ENCODE measurements around the gene NFIC. TPM values are rescaled to one million over a fixed set of nuclear protein-coding genes. Genes with fewer than 3 reads are reported as not detected.

NFIC gene
- total RNA-seq, 4 donors from 2014 or later: 34.7 to 191 (median 64.9) TPM

GRCh38 chr19:3518659-3519058, 152.3 kb downstream of the NFIC start:
- no peak overlapping the region for H3K27ac ChIP-seq
- peaks cover 0 to 24% (median 0%) of the 10 kb centered on the region in 3 donors for H3K36me3 ChIP-seq
- peaks cover 0 to 29% (median 5%) of the 10 kb centered on the region in 4 donors for H3K4me1 ChIP-seq
- no peak for TF ChIP-seq POLR2A (IDR thresholded peaks at IDR 0.05)
- no peak for TF ChIP-seq CTCF (IDR thresholded peaks at IDR 0.05)
- no peak overlapping the region for H3K4me3 ChIP-seq
- H3K27me3 ChIP-seq: no peaks in the 10 kb centered on the region
- no peaks in the 10 kb centered on the region for H3K9me3 ChIP-seq
- DNase-seq: no peak

Small RNA genes within 50 kb of the gene (small RNA-seq; reads per million reads assigned to genes)
- gene AC005514.1: 0 reads per million in 2 donors

Other genes with a start within 250 kb of the NFIC start
- 10 to 100 TPM in 1 of 4 donors, 1 to 10 TPM in 2, not detected in 1; 1.2 to 12.4 (median 1.5) TPM for gene GNA15, start 230.6 kb upstream of the NFIC start, total RNA-seq
- 1 to 10 TPM; 1.6 to 9.9 (median 2.5) TPM for gene S1PR4, start 187.8 kb upstream of the NFIC start, total RNA-seq
- 100 to 1,000 TPM in 3 of 4 donors, 10 to 100 TPM in 1; 84.2 to 126 (median 117) TPM for gene NCLN, start 180.7 kb upstream of the NFIC start, total RNA-seq
- gene CELF5, start 141.9 kb upstream of the NFIC start, total RNA-seq: not detected
- 1,000 to 10,000 TPM in 1 of 4 donors, 100 to 1,000 TPM in 2, 10 to 100 TPM in 1; 75.9 to 1,153 (median 771) TPM for gene SMIM24, start 113.9 kb downstream of the NFIC start, total RNA-seq
- 10 to 100 TPM in 1 of 4 donors, 1 to 10 TPM in 1, not detected in 2; 5.4 to 11.0 TPM for gene SMIM44, start 116.9 kb downstream of the NFIC start, total RNA-seq
- gene DOHH, start 134.1 kb downstream of the NFIC start, total RNA-seq: 10 to 100 TPM in 1 of 4 donors, 1 to 10 TPM in 3; 5.6 to 10.2 (median 9.5) TPM
- 10 to 100 TPM; 24.8 to 75.1 (median 38.7) TPM for gene FZR1, start 139.7 kb downstream of the NFIC start, total RNA-seq
- gene TEKTIP1, start 172.6 kb downstream of the NFIC start, total RNA-seq: 10 to 100 TPM in 1 of 4 donors, 1 to 10 TPM in 2, not detected in 1; 1.8 to 11.1 (median 2.4) TPM
- gene MFSD12, start 191.0 kb downstream of the NFIC start, total RNA-seq: 100 to 1,000 TPM in 2 of 4 donors, 10 to 100 TPM in 2; 76.5 to 146 (median 104) TPM
- 100 to 1,000 TPM in 2 of 4 donors, 10 to 100 TPM in 2; 70.4 to 236 (median 117) TPM for gene HMG20B, start 206.4 kb downstream of the NFIC start, total RNA-seq
- gene GIPC3, start 218.9 kb downstream of the NFIC start, total RNA-seq: 1 to 10 TPM in 2 of 4 donors, under 1 TPM in 2; 0.13 to 5.8 (median 0.70) TPM
- gene TBXA2R, start 240.3 kb downstream of the NFIC start, total RNA-seq: 1 to 10 TPM in 2 of 4 donors, under 1 TPM in 1, not detected in 1; 0.80 to 5.0 (median 1.6) TPM

Data from Peyer's patch (tissue), 4 donors.